K562 (cell line): ENCODE measurements around the gene CTCFL.

ENCODE experiments used
- CBX5 ChIP-seq: IDR thresholded peaks from 2 replicates; pipeline ENCODE4 v1.6.1; 2014; ENCODE audit warnings: low read depth, borderline replicate concordance
- RBM39 ChIP-seq: fragments of 200-400 bp; formaldehyde crosslinking; optimal IDR thresholded peaks from 2 replicates; pipeline ENCODE3; 2018; ENCODE audit warnings: low read depth, low read length
- SMC3 ChIP-seq: conservative IDR thresholded peaks from 2 replicates; pipeline ENCODE4 v1.6.1; 2011; ENCODE audit warnings: low read depth, low read length, improper control_type of control experiment; ENCODE audit not compliant: insufficient read depth
- SP1 ChIP-seq: sonication (generic); formaldehyde crosslinking; IDR thresholded peaks from 2 replicates; pipeline ENCODE4 v1.8.1; 2022; ENCODE audit warnings: mild to moderate bottlenecking, missing genetic modification reagents
- ZBTB1 ChIP-seq: sonication (generic); formaldehyde crosslinking; IDR thresholded peaks from 2 replicates; pipeline ENCODE4 v1.8.1; 2023; ENCODE audit warnings: missing genetic modification reagents, low read depth, mild to moderate bottlenecking, borderline replicate concordance

- TF ChIP-seq CBX5: no peak
- TF ChIP-seq SP1 (CRISPR knock-in tag): no peak
- TF ChIP-seq SMC3: no peak
- no peak for TF ChIP-seq RBM39
- no peak for TF ChIP-seq ZBTB1 (CRISPR knock-in tag)
Measured at GRCh38 chr20:57465486-57465885, 59.5 kb downstream of the CTCFL start.
